ENCODE results near the gene EXD3.

The EXD3 gene

GRCh38 chr9:137273095-137273490 lies 149.9 kb downstream of the EXD3 start:
- TF ChIP-seq, protein P1, sequence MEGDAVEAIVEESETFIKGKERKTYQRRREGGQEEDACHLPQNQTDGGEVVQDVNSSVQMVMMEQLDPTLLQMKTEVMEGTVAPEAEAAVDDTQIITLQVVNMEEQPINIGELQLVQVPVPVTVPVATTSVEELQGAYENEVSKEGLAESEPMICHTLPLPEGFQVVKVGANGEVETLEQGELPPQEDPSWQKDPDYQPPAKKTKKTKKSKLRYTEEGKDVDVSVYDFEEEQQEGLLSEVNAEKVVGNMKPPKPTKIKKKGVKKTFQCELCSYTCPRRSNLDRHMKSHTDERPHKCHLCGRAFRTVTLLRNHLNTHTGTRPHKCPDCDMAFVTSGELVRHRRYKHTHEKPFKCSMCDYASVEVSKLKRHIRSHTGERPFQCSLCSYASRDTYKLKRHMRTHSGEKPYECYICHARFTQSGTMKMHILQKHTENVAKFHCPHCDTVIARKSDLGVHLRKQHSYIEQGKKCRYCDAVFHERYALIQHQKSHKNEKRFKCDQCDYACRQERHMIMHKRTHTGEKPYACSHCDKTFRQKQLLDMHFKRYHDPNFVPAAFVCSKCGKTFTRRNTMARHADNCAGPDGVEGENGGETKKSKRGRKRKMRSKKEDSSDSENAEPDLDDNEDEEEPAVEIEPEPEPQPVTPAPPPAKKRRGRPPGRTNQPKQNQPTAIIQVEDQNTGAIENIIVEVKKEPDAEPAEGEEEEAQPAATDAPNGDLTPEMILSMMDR (conservative IDR thresholded peaks at IDR 0.05): no peak
- H3K27ac ChIP-seq: peak overlapping the region; percentile 99

GRCh38 chr9:137272241-137273094 lies 150.5 kb downstream of the EXD3 start:
- TF ChIP-seq, protein P1 (conservative IDR thresholded peaks at IDR 0.05): no peak
- peak overlapping the region; percentile 99 for H3K27ac ChIP-seq

- TF ChIP-seq, protein P1 (conservative IDR thresholded peaks at IDR 0.05): no peak
- peak overlapping the region; percentile 99 for H3K27ac ChIP-seq
These were observed 151.3 kb downstream of the EXD3 start for GRCh38 chr9:137271696-137272076.

DNA sequence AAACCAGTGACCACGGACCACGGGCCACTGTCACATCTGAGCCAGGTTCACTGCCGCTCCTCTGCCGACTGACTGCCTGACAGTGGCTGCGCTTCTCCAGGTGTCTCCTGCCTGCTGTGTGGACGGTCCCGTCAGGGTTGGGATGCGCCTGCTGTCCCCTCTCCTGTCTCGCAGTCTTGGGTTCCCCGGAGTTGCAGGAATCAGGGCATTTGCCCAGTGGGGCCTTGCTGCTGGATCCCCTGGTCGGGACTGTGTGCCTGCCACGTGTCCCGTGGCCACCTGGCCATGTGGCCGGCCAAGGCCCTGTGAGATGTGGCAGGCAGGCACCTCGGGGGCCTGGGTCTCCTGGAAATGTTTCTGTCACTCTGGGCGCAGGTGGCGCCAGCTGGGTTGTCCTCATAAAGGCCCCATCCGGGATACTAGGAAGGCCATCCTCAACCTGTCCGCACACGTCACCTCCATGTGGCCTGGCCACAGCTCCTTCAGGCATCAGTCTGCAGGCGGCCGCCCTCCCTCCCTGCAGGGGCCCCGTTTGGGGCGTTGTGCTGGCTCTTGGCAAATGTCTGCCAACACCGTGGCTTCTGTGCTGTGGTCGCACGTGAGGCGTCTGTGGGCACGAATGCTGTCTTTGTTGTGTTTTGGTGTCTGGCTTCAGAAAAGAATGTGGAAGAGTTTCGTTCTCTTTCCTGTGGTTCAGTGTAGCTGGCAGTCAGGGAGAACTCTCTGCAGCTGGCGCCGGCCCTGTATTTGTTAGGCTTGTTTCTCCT lies 151.8 kb downstream of the EXD3 start:
- H3K27ac ChIP-seq: peak overlapping the region; percentile 99
- TF ChIP-seq, protein P1 (conservative IDR thresholded peaks at IDR 0.05): no peak

DNA sequence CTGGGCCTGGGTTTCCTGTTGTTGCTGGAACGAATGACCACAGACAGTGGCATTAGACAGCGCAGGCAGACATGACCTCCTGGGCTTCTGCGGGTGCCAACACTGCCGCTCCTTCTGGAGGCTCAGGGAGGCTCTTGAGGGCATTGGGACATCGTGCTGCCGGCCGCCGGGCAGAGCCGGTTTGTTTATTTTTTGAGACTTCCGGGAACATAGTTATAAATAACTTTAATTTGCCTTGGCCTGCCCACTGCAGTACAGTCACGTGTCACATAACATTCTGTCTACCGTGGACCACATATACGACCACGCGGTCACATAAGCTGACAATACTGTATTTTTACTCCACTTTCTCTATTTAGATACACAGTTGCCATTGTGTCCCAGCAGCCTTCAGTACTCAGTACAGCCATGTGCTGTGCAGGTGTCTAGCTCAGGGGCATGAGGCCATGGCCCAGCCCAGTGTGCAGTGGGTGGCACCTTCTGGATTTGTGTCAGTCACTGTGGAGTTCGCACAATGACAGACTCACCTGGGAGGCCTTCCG lies 153.7 kb downstream of the EXD3 start:
- TF ChIP-seq, protein P1 (conservative IDR thresholded peaks at IDR 0.05): no peak
- H3K27ac ChIP-seq: peak overlapping the region; percentile 99

DNA sequence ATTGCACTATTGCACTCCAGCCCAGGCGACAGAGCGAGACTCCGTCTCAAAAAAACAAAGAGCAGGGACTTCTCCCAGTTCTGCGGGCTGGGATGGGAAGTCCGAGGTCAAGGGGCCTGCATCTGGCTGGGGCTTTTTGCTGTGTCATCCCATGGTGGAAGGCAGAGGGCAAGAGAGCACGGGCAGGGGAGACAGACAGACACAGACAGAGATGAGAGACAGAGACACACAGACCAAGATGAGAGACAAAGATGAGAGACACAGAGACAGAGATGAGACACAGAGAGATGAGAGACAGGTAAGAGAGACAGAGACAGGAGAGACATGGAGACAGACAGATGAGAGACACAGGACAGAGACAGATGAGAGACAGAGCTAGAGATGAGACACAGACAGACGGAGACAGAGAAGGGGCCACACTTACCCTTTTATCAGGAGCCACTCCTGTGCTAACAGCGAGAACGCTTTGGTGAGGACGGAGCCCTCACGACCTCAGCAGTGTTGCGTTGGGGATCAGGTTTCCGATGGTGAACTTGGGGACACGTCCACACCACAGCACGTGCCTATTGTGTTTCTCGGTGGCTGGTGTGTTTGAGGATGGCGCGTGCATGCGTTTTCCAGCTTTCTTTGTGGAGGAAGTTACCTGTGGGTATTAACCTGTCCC lies 154.3 kb downstream of the EXD3 start:
- TF ChIP-seq, protein P1 (conservative IDR thresholded peaks at IDR 0.05): no peak
- H3K27ac ChIP-seq: peak overlapping the region; percentile 99

- H3K27ac ChIP-seq: peak overlapping the region; percentile 99
- TF ChIP-seq, protein P1 (conservative IDR thresholded peaks at IDR 0.05): no peak
These were observed 155.0 kb downstream of the EXD3 start for GRCh38 chr9:137267933-137268355.

Measured in VCaP (cell line).